ENCODE data around the gene CDH23.

CDH23 gene

DNA sequence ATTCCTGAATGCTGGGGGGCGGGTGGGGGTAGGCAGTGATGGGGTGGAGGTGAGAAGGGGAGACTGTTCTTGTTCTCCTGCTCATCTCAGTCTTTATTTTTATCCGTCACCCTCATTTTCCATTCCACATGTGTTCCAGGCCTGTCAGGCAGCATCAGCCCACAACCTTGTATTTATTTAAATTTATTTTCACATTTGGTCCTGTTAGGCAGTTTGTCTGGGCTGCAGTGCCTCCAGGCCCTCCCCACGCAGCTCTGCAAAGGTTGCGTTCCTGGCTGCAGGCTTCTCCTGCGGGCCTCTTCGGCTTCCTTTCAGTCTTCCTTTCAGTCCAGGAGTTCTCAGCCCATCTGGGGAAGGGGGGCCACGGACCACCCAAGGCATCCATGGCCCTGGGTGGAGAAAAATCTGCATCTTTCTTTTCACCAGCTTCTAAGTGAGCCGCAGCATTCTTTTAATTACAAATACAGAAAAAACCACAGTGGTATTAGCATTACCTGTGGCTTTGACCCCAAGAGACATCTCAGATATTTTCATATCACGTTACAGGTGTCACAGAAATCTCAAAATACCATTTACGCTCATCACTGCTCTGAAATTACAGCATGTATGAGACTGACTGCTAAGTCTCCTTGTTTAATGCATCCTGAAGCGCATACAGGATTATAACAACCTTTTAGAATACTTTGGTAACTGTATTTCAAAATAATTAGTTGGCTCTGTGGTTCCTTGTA lies 228.9 kb downstream of the CDH23 start:
- DNase-seq, result no peak

DNA sequence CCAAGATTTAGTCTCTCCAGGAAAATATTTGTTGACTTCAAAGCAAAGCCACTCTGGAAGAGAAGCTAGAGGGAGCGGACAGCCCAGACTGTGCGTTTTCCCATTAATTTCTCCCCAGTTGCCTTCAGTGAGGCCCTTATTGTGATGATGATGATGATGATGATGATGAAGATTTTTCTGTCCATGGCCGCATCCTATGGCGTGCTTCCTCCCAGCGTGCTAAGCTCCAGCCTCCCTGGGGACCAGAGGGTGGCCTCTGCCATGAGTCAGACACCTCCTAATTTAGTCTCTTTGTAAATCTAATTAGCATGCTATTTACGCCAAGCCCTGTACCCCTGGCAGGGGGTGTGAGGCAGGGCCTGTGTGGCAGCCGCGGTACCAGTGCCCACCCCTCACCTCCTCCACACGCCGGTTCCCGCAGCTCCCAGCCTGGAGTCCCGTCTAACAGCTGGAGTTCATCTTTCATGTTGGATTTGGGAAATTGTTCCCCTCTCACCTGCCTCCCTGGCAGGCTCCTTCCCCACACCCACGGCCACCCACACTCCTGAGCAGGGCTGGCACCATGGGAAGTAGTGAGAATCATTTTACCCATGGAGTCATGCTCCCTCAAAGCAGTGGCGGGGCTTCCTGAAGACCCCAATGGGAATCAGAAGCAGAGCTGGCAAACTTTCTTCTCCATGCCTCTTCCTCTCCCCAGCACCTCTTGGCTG lies 230.7 kb downstream of the CDH23 start:
- DNase-seq, result no peak

DNA sequence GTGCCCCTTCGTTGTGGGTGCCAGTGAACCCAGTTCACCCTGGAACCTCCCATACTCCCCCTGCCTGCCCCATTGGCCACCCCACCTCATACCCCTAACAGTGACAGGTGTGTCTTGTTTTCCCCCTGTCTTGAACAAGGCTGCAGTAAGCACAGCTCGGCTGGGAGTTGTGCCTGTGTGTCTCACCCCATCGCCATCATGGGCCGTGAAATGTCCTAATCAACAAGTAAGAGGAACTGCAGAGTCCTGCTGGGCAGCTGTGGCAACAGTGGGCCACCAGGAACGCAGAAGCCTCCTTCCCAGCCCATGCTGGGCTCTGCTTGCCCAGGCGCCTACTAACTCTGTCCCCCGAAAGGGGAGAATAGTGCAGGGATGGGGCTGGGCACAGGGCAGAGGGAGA lies 231.2 kb downstream of the CDH23 start:
- DNase-seq, result no peak

DNA sequence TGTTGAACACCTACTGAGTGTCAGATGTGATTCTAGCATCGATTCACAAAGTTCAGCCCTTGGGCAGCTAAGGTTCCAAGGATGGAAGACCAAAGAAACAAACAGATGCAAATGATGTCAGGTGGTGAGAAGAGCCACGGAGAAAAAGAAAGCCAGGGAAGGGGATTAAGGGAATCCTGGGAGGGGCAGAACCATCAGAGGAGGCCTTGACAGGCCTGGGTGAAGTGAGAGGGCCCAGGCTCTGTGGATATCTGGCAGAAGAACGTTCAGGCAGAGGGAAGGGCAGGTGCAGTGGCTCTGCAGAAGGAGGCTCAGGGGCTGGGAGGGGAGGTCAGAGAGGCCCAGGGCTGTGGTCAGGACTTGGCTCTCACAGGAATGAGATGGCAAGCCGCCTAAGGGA lies 232.4 kb downstream of the CDH23 start:
- no peak for DNase-seq

DNA sequence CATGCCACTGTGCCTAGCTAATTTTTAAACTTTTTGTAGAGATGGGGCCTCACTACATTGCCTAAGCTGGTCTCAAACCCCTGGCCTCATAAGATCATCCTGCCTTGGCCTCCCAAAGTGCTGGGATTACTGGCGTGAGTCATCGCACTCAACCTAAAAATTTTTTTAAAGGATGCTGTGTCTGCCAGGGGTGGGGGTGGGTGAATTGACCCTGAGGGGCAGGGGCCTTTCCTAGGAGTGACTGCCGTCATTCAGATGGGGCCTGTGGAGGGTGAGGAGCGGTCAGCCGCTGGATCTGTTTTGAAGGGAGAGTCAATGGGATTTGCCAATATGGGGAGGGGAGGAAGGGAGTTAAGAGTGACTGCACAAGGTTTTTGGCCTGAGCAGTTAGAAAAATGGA lies 233.4 kb downstream of the CDH23 start:
- no peak for DNase-seq

DNA sequence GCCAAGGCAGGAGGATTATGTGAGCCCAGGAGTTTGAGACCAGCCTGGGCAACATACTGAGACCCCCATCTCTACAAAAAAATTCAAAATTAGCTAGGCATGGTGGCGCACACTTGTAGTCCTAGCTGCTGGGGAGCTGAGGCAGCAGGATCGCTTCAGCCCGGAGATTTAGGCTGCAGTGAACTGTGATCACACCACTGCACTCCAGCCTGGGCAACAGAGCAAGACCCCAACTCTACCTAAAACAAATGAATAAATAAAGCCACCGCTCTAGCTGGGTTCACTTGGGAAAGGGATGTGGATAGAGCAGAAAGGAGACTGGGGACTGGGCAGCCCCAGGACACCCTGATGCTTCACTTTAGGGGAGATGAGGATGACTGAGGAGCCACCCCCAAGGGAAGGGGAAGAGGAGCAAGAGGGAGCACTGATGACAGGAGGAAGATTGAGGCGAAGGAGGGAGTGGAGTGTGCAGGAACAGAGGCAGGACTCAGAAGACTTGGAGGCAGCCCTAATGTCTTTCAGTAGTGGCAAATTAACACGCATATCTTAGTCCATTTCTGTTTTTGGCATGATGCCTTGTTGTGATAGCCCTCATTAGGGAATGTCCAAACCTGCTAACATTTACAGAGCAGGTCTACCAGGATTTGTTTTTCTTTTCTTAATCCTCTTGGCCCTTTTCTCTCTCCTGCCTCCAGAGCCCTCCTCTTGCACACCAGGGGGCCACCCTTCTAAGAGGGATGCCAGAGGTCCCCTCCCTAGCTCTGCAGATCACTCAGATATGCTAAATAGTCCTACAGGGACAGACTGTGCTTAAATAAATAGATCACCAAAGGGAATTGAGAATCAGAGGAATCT lies 234.5 kb downstream of the CDH23 start:
- DNase-seq, result no peak

DNA sequence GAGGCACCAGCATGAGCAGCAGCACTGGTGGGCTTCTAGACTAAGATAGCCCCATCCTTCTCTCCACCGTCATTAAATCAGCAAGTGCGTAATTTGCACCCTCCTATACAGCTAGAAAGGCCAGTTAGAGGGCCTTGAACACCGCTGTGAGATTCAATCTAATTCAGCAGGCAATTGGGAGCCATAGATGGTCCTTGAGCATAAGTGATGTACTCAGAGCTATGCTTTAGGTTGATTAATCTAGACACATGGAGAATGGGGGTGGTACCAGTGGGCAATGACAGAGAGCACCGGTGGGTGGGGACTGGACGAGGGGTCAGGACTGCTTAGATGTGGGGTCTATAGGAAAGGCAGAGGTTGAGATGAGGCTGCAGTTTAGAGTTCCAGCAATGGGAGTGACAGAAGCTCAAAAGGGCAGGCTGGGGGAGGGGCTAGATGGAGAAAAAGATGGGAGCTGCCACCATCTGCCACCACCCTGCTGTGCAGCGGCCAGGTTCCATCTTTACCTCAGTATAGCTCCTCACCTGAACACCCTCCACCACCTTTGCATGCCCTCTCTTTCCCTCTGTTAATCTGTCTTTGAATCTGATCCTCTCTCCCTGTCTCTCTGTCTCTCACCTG lies 235.6 kb downstream of the CDH23 start:
- no peak for DNase-seq

DNA sequence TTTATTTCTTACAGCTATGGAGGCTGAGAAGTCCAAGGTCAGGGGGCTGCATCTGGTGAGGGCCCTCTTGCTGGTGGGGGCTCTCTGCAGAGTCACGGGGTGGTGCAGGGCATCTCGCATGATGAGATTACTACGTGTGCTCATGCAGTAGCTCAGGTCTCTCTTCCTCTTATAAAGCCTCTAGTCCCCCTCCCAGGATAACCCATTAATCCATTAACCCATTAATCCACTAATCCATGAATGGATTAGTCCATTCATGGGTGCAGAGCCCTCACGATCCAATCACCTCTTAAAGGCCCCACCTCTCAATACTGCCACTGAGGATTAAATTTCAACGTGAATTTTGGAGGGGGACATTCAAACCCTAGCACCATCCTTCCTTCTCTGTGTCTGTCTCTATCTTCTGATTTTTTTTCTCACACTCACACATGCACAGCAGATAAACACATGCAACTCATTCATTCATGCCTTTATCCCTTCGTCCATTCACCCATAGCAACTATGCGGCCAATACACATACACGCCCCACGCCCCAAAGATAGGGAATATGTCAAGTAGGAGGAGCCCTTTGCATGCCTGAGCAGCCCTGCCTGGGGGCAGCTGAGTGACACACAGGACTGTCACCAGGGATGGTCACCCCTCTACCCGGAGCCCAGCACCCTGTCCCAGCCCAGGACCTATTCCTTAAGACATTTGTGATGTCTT lies 236.3 kb downstream of the CDH23 start:
- DNase-seq, result no peak

DNA sequence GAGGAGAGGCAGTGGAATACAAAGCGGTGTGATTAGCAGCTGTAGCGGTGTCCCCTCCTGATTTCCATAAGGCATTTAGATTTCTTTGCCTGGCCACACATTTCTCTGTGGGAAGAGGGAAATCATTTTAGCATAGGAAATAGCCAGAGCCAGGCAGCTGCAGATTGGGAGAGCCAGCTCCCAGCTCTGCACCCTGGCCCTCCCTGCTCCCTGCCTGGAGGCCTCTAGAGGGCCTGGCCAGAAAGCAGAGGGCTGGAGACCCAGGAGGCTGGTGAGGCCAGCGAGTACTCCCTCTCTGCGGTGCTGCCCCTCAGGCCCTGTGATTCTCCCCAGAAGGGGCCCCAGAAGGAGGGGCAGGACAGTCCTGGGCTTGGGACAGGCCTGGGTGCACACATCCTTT lies 237.2 kb downstream of the CDH23 start:
- no peak for DNase-seq

DNA sequence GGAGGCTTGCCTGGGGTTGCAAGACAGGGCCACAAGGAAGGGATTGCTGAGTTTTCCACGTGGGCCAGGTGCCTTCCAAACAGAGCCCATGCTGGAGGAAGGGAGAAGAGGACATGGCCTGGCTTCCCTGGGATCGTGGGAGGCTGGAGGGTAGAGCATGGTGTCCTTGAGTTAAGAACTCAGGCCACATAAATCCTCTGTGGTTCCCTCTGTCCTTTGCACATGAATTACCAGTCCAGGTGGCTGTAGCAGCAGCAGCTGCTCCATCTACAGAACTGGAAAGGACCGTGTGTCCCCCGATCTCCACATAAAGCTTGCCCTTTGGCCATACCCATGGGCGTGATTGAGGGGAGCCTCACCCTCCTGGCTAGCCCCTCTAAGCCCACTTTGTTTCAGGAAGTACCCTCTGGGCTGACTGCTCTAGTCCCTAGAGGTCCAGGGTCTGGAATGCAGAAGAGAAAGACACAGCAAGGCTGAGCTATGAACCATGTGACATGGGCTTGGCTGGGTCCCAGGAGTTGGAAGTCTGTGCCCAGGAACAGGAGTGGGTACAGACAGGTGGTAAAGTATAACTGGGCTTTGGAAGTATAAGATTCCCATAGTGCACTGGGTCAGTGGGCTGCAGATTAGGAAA lies 237.9 kb downstream of the CDH23 start:
- DNase-seq, result no peak

DNA sequence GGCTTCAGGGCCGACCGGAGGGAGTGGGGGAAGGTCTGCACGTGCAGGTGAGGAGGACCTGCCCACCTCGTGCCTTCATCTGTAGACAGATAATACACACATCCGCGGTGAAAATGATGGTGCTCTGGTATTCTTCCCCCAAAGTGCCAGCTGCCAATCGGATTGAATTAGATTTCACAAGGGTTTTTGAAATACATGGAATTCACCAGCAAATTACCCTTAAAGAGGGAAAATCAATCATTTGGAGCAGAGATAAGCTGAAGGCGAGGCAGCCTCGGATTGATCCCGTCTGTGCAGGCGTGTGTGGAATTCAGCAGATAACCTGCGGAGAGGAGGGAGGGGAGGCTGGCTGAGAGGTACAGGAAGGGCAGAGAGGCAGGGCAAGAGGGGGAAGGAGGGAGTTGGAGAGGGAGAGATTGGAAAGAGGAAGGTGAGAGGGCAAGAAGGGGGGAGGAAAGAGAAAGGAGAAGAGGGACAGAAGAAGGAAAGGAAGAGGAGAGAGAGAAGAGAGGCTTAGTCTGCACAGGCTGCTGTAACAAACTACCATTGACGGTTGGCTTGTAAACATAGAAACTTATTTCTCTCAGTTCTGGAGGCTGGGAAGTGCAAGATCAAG lies 238.6 kb downstream of the CDH23 start:
- no peak for DNase-seq

DNA sequence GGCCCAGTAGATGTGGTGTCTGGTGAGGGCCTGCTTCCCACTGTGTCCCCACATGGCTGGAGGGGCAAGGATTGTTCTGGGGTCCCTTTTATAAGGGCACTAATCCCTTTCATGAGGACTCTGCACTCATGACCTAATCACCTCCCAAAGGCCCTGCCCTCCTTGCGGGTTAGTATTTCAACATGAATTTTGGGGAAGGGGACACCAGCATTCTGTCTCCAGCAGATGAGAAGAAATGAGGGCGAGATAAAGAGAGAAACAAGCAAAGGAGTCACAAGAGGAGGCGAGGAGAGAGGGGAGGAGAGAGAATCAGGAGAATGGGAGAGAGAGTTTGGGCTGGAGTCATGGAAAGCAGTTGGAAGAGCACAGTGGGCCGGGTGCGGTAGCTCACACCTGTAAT lies 239.1 kb downstream of the CDH23 start:
- DNase-seq, result no peak

DNA sequence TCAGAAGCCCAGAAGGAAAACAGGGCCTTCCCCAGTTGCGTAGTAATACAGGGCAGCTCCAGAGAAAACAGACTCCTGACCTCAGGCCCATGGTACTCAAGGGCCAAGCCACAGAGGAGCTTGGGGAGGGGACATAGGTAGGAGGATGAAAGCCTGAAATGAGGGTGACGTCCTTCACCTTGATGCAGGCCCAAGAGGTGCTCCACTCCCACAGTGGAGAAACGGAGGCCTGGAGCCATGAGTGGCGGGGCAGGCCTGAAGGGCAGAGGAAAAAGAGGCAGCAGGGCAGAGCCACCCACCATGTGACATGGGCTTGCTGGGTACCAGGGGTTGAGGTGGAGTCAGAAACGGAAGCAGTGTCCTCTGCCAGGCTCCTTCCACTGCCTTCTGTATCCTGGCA lies 239.9 kb downstream of the CDH23 start:
- no peak for DNase-seq

DNA sequence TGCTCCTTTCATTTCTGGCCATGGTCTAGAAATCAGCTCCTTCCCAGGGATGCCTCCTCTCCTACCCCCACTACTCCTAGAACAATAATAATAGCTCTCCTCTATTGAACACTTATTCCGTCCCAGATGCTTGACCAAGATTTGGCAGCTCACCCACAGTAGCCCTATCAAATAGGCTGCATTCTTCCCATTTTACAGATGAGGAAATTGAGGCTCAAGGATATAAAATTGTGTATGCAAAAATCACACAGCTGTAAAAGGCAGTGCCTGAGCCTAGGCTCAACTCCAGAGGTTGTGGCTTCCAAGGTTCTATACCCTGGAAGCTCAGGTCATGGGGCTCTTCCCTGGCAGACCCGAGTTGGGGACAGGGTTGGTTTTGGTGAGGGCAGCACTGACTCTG lies 240.6 kb downstream of the CDH23 start:
- DNase-seq, result no peak

DNA sequence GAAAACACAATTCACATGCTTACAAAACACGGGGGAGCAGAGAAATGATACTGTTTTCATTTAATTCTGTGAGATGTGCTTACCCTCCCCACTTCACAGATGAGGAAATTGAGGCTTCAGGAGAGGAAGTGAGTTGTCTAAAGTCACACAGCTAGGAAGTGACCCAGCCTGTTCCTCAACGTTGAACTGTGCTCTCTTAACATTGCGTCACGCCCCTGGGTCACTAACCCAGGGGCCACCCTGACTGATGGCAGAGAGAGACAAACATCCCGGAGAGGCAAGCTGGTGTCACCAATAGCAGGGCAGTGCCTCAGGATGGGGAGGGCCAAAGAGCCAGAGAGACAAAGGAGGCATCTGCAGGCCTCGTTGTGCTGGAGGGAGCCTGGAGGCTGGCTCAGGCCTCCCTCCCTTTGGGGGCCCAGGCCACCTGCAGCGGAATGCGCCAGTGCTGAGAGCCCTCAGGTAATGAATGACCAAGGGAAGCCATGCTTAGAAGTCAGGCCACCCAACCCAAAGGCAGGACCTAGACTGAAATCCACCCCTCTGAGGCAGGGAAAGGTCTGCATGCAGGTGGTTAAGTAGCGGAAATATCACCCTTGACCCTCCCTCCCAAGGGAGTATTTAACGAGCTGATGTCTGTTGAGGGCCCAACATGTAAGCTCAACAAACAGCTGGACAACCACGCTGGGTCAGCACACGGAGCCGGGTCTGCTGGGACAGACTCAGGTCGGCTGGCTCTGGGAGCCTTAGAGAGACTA lies 241.5 kb downstream of the CDH23 start:
- DNase-seq, result no peak

DNA sequence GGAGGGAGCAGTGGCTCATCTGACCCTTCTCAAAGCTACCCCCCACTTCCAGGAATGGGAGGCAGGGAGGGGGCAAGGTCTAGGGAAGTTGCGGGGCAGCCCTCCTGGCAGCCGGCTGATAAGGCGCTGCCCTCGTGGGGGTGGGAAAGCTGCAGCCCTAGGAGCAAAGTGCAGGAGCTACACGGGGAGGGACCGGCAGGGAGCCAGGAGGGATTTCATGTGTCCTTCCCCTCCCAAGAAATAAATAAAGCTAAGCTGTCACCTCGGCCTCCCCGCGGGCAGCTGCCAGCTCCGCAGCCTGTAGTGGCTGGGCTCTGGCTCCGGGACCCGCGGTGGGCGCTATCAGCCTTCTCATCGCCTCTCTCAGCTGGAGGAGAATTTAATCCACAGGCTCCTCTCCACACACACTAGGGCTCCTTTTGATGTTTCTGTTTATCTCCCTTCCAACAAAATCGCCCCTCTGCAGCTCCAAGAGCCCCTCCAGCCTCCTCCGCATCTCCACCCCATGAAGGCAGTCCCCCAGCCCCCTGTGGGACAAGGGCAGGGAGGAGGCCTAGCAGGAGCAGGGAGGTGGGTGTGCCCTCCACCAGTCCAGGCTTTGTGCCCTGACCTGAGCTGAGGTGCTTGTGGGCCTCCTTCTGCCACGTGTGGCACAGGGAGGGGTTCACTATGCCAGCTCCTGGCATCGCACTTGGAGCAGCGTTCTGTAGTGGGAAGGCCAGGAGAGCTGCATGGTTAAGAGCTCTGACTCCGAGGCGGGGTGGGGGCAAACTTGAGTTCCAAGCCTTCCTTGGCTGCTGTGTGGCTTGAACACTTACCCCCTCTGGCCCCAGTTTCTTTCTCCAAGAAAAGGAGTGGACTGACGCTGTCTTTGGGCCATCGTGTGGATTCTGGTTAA lies 242.4 kb downstream of the CDH23 start:
- no peak for DNase-seq

DNA sequence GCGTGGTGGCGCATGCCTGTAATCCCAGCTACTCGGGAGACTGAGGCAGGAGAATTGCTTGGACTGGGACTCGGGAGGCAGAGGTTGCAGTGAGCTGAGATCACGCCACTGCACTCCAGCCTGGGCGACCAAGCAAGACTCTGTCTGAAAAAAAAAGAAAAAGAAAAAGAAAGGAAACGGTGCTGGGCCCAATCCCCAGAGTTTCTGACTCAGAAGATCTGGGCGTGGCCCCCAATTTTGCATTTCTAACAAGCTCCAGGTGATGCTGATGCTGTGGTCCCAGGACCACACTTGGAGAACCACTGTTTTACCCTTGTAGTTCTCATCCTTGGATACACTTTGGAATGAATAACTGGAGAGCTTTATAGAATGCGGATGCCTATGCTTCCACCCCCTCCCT lies 243.9 kb downstream of the CDH23 start:
- DNase-seq, result no peak

DNA sequence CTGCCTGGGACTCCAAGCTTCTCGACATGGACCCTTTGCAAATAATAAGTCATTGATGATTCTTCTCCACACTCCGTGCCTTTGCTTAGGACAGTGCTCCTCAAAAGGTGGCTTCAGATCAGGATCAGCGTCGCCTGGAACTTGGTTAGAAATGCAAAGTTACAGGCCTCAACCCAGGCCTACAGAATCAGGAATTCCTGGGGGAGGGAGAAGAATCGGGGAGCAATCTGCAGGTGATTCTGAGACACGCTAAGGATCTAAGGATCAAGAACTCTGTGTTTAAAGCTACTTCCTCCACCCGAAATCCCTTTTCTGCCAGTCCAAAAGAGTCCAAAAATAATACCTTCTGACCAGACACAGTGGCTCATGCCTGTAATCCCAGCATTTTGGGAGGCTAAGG lies 244.7 kb downstream of the CDH23 start:
- DNase-seq, result no peak

DNA sequence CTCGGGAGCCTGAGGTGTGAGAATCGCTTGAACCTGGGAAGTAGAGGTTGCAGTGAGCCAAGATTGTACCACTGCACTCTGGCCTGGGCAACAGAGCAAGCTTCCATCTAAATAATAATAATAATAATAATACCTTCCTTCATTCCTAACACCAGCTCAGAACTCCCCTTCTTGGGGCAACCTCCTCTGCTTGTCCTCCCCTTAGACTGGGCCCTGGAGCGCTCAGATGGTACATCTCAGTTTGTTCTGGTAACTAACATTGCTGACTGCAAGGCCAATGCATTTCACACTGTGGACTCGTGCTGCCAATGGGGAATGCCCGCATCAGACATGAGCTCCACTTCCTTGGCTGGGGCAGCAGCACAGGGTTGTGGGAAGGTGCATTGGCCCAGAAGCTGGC lies 245.3 kb downstream of the CDH23 start:
- DNase-seq, result no peak

DNA sequence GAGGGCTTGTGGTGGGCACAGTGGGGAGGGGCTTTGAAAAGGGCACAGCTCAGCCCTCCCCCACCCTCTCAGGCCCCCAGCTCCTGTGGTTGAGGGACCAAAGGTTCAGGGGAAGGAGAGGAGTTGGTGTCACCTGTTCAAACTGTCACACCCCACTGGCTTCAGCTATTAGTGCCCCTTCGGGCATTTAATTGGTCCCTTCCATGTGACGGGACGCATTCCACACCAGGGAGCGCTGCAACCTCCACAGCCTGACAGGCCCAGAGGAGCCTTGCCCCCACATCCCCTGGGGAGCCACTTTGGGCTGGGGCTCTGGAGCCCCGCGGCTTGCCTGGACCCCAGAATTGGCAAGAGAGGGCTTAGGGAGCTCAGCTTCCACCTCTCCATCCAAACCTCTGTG lies 247.2 kb downstream of the CDH23 start:
- DNase-seq, result no peak

Measured in activated gamma-delta T cell treated with Interleukin-2 at 50 U/mL for 16 hours (primary cell).